ENCODE data around the gene LCAT. TPM values are rescaled to one million over a fixed set of nuclear protein-coding genes. Genes with fewer than 3 reads are reported as not detected.

LCAT gene
- total RNA-seq, 1 donor from 2014 or later: 73.8 TPM

DNA sequence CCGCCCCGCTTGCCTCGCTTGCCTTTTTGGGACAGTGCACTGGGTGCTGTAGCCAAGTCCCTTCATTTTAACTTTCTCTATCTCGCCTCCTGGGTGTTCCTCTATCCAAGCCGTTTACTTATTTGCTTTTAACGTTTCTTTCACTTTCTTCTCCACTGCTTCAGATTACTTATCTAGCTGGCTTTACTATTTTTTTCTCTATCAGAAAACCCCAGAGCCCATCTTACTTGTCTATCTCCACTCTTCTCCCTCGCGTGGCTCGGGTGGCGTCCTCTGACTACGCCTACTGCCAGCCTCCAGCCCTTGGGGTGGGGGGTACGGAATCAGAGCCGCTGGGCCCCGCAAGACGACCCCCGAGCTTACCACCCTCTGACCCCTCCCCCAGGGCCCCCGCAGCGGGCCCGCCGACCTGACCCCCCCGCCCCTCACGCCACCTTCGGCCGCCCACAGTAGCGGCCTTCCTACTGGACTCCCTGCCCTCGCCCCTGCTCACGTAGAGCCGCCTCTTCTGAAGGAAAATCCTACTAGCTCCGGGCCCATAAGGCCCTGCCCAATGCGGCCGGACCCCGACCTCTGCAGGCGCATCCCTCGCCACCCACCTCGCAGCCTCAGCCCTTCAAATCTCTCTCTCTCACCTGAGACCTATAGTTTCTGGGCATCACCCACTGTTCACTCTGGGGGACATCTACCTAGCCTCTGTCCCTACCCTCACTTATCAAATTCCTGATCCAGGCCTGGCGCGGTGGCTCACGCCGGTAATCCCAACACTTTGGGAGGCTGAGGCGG lies 25.5 kb upstream of the LCAT start:
- DNase-seq (ENCODE audit: low spot score in 2 of 2, unreplicated experiment in 2 of 2): no peak
- H3K27ac Mint-ChIP-seq: peak overlapping the region; percentile 88
- no peaks in the 10 kb centered on the region for H3K27me3 Mint-ChIP-seq (ENCODE audit: low read depth)
- peaks cover 36% of the 10 kb centered on the region for H3K4me1 Mint-ChIP-seq
- TF ChIP-seq, protein P1, sequence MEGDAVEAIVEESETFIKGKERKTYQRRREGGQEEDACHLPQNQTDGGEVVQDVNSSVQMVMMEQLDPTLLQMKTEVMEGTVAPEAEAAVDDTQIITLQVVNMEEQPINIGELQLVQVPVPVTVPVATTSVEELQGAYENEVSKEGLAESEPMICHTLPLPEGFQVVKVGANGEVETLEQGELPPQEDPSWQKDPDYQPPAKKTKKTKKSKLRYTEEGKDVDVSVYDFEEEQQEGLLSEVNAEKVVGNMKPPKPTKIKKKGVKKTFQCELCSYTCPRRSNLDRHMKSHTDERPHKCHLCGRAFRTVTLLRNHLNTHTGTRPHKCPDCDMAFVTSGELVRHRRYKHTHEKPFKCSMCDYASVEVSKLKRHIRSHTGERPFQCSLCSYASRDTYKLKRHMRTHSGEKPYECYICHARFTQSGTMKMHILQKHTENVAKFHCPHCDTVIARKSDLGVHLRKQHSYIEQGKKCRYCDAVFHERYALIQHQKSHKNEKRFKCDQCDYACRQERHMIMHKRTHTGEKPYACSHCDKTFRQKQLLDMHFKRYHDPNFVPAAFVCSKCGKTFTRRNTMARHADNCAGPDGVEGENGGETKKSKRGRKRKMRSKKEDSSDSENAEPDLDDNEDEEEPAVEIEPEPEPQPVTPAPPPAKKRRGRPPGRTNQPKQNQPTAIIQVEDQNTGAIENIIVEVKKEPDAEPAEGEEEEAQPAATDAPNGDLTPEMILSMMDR (IDR thresholded peaks at IDR 0.05; ENCODE audit: unreplicated experiment): no peak
- H3K4me3 Mint-ChIP-seq: peak overlapping the region; percentile 100
- no peaks in the 10 kb centered on the region for H3K9me3 Mint-ChIP-seq
- no peaks in the 10 kb centered on the region for H3K36me3 Mint-ChIP-seq

DNA sequence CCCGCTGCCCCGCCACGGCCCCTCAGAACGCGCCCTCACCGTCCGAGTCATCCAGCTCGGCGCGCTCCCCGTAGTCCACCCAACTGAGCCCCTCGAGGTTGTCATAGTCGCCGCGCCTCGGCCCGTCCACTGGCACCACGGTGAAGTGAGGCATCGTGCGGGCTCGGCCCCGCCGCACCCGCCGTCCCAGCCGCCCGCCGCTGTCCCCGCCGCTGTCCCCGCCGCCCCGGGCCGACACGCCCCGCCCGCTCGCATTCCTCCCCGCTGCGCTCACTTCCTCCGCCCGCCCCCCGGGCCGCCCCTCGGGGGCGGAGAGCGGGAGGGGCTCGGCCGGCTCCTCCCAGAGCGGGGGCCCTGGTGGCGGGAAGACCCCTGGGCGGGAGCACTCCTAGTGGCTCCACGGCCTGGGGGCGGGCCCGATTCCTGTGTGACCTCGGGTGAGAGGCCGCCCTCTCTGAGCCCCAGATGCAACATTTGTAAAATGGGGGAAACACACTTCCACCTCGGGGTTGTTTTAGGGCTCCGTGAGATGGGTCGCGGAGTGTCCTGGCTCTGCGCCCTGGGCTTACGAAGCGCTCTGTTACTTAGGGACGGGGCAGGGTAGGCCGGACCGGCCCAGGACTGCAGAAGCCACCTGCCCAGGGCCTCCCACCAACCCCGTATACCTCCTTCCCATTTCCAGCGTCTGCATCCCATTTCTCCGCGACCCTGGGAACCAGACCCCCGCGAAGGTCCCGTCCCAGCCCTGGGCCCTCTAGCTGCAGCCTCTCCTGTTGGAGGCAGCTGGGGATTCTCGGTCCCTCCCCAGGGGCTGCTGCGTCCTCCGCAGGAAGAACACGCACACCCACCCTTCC lies 24.7 kb upstream of the LCAT start, which contains the start of gene SLC12A4:
Gene SLC12A4 (minus strand): TSS at position 238 of the 854 bp plus-strand sequence. CDS start 84 bp downstream, at position 154.
- H3K9me3 Mint-ChIP-seq: no peaks in the 10 kb centered on the region
- DNase-seq (ENCODE audit: low spot score in 2 of 2, unreplicated experiment in 2 of 2): peak; percentile 78 to 87

DNA sequence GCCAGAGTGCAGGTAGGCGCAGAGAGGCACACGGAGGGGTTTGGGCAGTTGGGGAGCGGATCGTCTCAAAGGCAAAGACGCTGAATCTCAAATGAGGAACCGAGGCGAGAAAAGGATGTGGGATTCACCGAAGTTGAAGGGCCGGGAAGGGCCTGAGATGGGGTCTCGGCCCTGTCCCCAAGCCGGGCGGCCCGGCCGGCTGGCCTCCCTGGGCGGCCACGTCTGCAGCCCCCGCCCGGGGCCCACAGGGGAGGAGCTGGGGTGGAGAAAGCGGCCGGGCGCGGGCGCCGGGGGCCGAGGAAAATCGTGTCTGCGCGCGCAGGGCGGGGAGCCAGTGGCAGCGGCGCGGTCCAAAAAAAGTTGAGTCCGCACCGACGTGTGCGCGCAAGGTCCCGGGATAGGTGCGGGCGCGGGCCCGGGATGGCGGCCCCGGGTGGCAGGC lies 24.1 kb upstream of the LCAT start:
- TF ChIP-seq, protein P1 (IDR thresholded peaks at IDR 0.05; ENCODE audit: unreplicated experiment): no peak
- H3K27ac Mint-ChIP-seq: peak overlapping the region; percentile 100
- peaks cover under 1% of the 10 kb centered on the region for H3K36me3 Mint-ChIP-seq

More for the DNA sequence above, 24.7 kb upstream of the LCAT start, which contains the start of gene SLC12A4:
- TF ChIP-seq, protein P1 (IDR thresholded peaks at IDR 0.05; ENCODE audit: unreplicated experiment): no peak
- no peaks in the 10 kb centered on the region for H3K36me3 Mint-ChIP-seq
- no peaks in the 10 kb centered on the region for H3K27me3 Mint-ChIP-seq (ENCODE audit: low read depth)
- H3K4me3 Mint-ChIP-seq: peak within 1 kb of the TSS; percentile 100
- H3K27ac Mint-ChIP-seq: peak within 1 kb of the TSS; percentile 100
- H3K4me1 Mint-ChIP-seq: peaks cover 39% of the 10 kb centered on the region

GRCh38 chr16:67967183-67967957 lies 23.4 kb upstream of the LCAT start:
- Mint-ChIP-seq H3K27ac (peak overlapping the region; percentile 100), H3K4me1 (peaks cover 39% of the 10 kb centered on the region), H3K4me3 (peak overlapping the region; percentile 100), H3K27me3 (ENCODE audit: low read depth) (no peaks in the 10 kb centered on the region), H3K9me3 (no peaks in the 10 kb centered on the region), H3K36me3 (peaks cover 4% of the 10 kb centered on the region)
- no peak for DNase-seq (ENCODE audit: low spot score in 2 of 2, unreplicated experiment in 2 of 2)
- TF ChIP-seq, protein P1 (IDR thresholded peaks at IDR 0.05; ENCODE audit: unreplicated experiment): no peak

More for the DNA sequence above, 24.1 kb upstream of the LCAT start:
- peak in 1 of 2 experiments; percentile 66 for DNase-seq (ENCODE audit: low spot score in 2 of 2, unreplicated experiment in 2 of 2)
- Mint-ChIP-seq H3K4me3 (peak overlapping the region; percentile 100), H3K4me1 (peaks cover 39% of the 10 kb centered on the region), H3K27me3 (ENCODE audit: low read depth) (no peaks in the 10 kb centered on the region), H3K9me3 (no peaks in the 10 kb centered on the region)

Measured in mesothelial cell of epicardium (in vitro differentiated cells).